HG03064 (cell line): Measurements from ENCODE around the gene TSGA10IP.

Experiments
- ATAC-seq: cut with Tn5 transposase; IDR thresholded peaks from one replicate; pipeline ENCODE4 v1.9.1; 2021; ENCODE audit warnings: low read depth; ENCODE audit not compliant: unreplicated experiment

Gene TSGA10IP

GRCh38 chr11:65945430-65945911 lies at the start of gene TSGA10IP:
TSGA10IP (plus strand) TSS chr11:65945480; CDS start chr11:65945676, 196 bp downstream.
- no peak for ATAC-seq

GRCh38 chr11:65895482-65895981 lies 49.7 kb upstream of the TSGA10IP start:
- no peak for ATAC-seq

GRCh38 chr11:65896034-65896999 lies 49.0 kb upstream of the TSGA10IP start:
- ATAC-seq: no peak

- ATAC-seq: no peak
These were observed 48.2 kb upstream of the TSGA10IP start for GRCh38 chr11:65897020-65897471.

GRCh38 chr11:65898656-65899355 lies 46.5 kb upstream of the TSGA10IP start:
- no peak for ATAC-seq

GRCh38 chr11:65899356-65900124 lies 45.7 kb upstream of the TSGA10IP start:
- ATAC-seq: no peak

GRCh38 chr11:65900125-65900898 lies 45.0 kb upstream of the TSGA10IP start, which contains the start of gene FOSL1:
FOSL1 (minus strand) TSS chr11:65900388; CDS start chr11:65900339, 49 bp downstream.
- ATAC-seq: no peak

GRCh38 chr11:65900899-65901180 lies 44.4 kb upstream of the TSGA10IP start:
- ATAC-seq: no peak

- no peak for ATAC-seq
These were observed 42.2 kb upstream of the TSGA10IP start for GRCh38 chr11:65903068-65903481.

- no peak for ATAC-seq
These were observed 41.6 kb upstream of the TSGA10IP start for GRCh38 chr11:65903715-65904114.

GRCh38 chr11:65906602-65907001 lies 38.7 kb upstream of the TSGA10IP start:
- ATAC-seq: no peak

GRCh38 chr11:65907878-65908277 lies 37.4 kb upstream of the TSGA10IP start:
- no peak for ATAC-seq

GRCh38 chr11:65911682-65912568 lies 33.4 kb upstream of the TSGA10IP start:
- no peak for ATAC-seq

GRCh38 chr11:65912845-65913244 lies 32.4 kb upstream of the TSGA10IP start:
- no peak for ATAC-seq

GRCh38 chr11:65915101-65915820 lies 30.0 kb upstream of the TSGA10IP start:
- ATAC-seq: no peak

- ATAC-seq: no peak
These were observed 29.4 kb upstream of the TSGA10IP start for GRCh38 chr11:65915821-65916251.

- ATAC-seq: no peak
These were observed 28.9 kb upstream of the TSGA10IP start for GRCh38 chr11:65916391-65916790.

- ATAC-seq: no peak
These were observed 28.2 kb upstream of the TSGA10IP start for GRCh38 chr11:65917077-65917433.
